Tibial nerve (tissue), 4 donors: ENCODE measurements around the gene AKR1C2.
"Not testable (repeated sequence)": the region's sequence is repeated elsewhere in the genome, so short reads cannot be mapped to it uniquely, and the experiment has no call there.

Source experiments
- EP300 ChIP-seq, 2 donors: sonication (generic); formaldehyde crosslinking; IDR thresholded peaks; one replicate each; pipeline ENCODE4 v1.6.1; 2017; ENCODE audit warnings: antibody characterized with exemption in 2 of 2, mild to moderate bottlenecking in 1 of 2
- TF ChIP-seq, protein P1 (sequence below), 5 experiments: fragments of 200-600 bp in 3 of 5; fragments of 450-650 bp in 2 of 5; sonication (generic) in 3 of 5; IDR thresholded peaks; one replicate each; pipeline ENCODE4 v1.5.1; 2016 to 2019; ENCODE audit warnings: antibody characterized with exemption in 5 of 5, mild to moderate bottlenecking in 3 of 5, moderate library complexity in 2 of 5

DNA sequence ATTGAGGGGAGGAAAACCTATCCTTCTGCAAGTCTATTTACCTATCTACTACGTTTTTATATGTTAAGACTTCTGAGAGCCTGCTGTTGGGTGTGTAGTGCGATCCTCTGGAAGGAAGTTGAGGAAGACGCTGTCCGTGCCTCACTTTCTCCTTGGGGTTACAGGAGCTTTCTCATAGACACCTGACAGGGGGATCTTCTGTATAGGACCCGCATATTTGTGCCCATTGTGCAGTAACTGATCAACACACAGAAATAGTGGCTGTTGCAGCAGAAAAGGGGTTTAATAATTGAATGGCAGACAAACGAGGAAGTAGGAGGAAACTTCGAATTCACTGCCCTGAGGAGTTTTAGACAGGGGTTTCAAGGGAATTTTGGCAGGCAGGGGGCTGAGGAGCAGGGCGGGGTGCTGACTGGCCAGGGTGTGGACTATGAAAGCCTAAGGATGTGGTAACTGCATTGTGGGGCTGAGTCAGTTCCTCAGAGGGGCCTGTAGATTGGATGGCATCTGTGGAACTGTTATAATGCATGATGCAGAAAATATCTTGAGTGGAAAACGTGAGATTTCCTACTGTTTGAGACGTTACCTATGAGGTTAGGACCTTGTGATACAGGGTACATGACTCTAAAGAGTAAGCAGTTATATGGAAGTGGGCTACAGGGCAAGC, 18.1 kb upstream of the AKR1C2 start:
- TF ChIP-seq, protein P1, sequence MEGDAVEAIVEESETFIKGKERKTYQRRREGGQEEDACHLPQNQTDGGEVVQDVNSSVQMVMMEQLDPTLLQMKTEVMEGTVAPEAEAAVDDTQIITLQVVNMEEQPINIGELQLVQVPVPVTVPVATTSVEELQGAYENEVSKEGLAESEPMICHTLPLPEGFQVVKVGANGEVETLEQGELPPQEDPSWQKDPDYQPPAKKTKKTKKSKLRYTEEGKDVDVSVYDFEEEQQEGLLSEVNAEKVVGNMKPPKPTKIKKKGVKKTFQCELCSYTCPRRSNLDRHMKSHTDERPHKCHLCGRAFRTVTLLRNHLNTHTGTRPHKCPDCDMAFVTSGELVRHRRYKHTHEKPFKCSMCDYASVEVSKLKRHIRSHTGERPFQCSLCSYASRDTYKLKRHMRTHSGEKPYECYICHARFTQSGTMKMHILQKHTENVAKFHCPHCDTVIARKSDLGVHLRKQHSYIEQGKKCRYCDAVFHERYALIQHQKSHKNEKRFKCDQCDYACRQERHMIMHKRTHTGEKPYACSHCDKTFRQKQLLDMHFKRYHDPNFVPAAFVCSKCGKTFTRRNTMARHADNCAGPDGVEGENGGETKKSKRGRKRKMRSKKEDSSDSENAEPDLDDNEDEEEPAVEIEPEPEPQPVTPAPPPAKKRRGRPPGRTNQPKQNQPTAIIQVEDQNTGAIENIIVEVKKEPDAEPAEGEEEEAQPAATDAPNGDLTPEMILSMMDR (IDR thresholded peaks at IDR 0.05): not testable (repeated sequence)
- not testable (repeated sequence) for TF ChIP-seq EP300 (IDR thresholded peaks at IDR 0.05)
